ENCODE results near the gene NAPA.

GRCh38 chr19:47512948-47513319 lies 1.9 kb downstream of the NAPA start:
- TF ChIP-seq CTCF (IDR thresholded peaks at IDR 0.05), result no peak
- no peak for TF ChIP-seq POLR2A (IDR thresholded peaks at IDR 0.05)
- no peak for TF ChIP-seq POLR2AphosphoS5 (IDR thresholded peaks at IDR 0.05)

All from breast epithelium (tissue), 3 donors.